Activated effector memory CD4-positive, alpha-beta T cell treated with Interleukin-2 at 50 U/mL for 16 hours (primary cell): Measurements from ENCODE around the gene ARHGAP32.

Source experiments
- DNase-seq: peaks from one replicate; pipeline ENCODE4 v3.0.0-alpha.2; 2020

ARHGAP32 gene

DNA sequence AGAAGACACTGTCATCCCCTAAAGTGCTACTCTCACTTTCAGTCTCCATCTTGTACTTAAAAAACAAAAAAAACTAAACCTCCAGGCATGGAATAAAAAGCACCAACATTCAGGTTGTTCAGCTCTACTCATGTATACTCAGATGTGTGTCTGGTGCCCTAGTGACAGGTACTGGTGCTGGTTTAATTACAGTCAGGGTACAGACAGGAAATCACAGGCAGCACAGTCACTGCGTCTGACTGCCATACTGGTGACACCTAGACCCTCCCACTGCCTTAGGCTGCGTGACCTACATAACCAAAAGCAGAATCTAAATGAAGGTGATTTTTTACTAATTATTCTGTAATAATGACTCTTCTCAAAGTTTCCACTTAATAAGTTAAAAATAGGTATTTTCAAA lies at the start of gene ARHGAP32:
Gene ARHGAP32, minus strand, starts transcription at position 176 of the 400 bp plus-strand sequence. Its CDS starts 127 bp downstream, at position 49.
- no peak for DNase-seq

DNA sequence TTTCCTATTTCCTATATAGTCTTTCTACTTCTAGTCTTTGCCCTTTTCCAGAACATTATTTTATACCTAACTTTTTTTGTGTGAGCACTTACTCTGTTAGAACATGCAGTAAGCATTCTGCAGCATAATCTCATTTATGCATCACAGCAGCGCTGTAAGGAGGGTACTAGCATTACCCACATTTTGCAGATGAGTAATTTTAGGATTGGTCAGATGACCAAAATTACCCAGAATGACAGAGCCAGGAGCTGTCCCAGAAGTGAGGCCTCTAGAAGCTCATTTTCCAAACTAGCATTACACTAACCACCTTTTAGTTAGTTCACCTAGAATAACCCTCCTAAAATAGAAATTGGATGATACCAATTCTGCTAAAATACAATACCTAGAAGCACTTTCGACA lies 47.1 kb upstream of the ARHGAP32 start:
- DNase-seq = no peak

DNA sequence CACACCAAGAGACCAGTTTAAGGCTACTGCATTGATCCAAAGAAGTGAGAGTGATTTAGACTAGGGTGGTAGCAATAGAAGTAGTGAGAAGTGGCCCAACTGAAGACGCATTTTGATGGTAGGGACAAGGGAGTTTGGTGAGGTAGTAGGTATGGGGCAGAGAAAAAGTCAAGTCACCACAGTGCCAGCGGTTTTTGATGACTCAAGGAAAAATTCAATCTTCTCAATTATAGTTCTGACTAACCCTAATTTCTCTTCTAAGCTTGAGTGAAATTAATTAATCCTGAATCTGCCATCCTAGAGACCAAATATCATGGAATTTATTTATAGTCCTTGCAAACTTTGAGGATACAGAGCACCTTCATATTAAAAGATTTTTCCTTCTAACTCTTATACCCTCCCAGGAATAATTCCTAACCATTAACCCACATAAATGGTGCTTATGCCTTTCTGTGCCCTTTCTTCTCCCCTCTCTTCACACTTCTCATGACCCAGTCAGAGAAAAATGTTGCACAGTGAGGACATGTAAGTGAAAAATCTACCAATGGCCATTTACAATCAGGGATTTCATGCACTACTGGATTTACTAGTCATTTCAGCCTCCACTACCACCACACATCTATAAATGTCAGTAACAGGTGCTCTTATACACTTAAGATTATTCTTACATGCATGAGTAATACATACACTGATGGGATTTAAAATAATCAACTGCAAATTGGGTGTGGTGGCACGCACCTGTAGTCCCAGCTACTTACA lies 45.9 kb upstream of the ARHGAP32 start:
- no peak for DNase-seq

- no peak for DNase-seq
Measured at GRCh38 chr11:129237456-129237855, 45.3 kb upstream of the ARHGAP32 start.

- DNase-seq = no peak
Measured at GRCh38 chr11:129236850-129237249, 44.7 kb upstream of the ARHGAP32 start.

DNA sequence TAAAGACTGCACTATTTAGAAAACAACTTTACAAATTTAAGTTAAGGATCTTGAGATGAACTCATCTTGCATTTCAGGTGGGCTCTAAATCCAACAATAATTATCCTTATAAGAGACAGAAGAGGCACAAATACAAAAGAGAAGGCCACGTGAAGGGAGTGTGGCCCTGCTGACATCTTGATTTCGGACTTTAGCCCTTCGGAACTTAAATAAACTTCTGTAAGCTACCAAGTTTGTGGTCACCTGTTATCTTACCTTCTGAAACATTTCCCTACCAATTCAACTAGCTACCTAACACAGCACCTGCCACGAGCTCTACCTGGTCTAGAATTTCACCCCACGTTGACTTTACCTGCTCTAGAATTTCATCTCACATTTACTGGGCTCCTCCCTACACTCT lies 42.9 kb upstream of the ARHGAP32 start:
- no peak for DNase-seq

DNA sequence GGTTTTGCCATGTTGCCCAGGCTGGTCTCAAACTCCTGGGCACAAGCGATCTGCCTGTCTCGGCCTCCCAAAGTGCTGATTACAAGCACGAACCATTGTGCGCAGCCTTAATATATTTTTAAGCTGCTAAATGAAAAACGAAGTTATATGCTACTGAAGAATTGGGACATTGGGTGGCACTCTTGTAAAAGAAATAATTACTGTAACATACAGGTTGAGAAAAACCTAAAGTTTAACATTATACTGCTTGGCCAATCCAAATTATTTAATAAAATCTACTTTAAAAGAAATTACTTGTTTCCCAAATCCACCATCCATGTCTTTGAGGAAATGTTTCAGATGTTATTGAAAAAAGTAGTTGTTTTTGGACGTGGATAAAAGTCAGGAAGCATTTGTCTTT lies 37.9 kb upstream of the ARHGAP32 start:
- DNase-seq = no peak

GRCh38 chr11:129226207-129226798 lies 34.2 kb upstream of the ARHGAP32 start:
- DNase-seq = no peak

GRCh38 chr11:129225190-129225589 lies 33.1 kb upstream of the ARHGAP32 start:
- DNase-seq = no peak

DNA sequence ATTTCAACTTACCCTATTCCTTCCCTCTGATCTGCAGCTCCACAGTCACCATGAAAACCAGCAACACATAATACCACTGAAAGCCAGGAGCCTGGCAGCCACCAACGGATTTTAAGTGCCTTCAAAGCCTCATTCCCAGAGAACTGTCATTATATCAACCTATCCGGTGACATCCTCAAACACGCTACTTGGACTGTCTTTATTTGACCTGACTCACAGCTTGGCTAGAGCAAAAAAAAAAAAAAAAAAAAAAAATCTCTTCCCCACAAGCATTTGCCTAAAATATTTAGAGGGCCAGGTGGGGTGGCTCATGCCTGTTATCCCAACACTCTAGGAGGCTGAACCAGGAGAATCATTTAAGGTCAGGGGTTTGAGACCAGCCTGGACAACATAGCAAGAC lies 32.4 kb upstream of the ARHGAP32 start:
- DNase-seq = no peak

DNA sequence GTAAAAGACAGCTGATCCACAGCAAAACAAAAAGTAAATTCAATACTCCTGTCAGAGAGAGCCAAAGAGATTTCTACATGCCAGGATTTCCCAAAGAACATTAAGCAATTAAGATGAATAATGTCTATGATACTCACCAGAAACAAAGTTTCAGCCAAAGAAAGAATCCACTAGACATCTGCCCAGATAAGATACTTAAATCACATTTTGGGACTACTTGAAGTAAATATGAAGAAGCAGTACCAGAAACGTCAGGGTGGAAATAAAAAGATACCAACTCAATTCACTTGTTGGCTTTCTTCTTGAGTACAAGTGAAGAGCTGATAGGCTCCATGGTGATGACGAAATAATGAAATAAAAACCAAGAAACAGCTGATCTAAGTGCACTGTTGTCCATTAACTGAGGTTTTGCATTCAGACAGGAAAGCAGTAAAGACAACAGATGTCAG lies 31.6 kb upstream of the ARHGAP32 start:
- DNase-seq = no peak

DNA sequence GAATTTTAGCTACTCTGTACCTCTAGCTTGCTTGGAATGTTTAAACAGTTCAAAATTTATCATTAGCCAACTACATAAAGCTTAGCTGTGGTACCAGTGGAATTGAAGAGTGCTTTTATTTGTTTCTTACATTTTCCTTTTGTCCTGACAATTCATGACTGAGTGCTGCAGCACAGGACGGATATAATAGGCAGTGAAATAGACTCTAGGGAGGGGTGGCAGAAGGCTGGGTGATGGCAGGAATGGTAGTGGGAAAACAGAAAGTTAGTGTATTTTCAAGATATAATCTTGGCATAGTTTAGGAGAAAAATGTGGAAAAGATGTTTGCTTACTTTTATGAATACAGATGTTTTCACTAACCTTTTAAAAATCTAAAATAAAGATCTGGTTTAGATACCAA lies 31.1 kb upstream of the ARHGAP32 start:
- no peak for DNase-seq

DNA sequence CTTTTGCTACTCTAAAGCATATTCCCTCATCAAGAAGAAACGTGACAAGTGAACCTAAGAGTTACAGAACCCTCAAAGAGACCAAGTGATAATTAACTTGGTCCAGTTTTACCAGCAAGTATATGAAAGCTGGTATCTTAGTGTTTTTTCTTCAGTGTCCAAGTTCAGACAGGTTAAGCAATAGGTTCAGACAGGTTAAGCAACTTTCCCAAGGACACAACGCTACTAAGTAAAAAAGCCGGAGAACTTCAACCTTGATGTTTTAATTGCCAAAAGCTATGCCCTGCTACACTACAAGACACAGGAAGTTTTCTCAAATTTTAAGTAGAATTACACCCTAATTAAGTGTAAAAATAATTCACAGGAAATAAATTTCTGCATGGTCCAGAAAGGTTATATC lies 30.0 kb upstream of the ARHGAP32 start:
- no peak for DNase-seq

GRCh38 chr11:129215506-129216245 lies 23.6 kb upstream of the ARHGAP32 start:
- DNase-seq = no peak

DNA sequence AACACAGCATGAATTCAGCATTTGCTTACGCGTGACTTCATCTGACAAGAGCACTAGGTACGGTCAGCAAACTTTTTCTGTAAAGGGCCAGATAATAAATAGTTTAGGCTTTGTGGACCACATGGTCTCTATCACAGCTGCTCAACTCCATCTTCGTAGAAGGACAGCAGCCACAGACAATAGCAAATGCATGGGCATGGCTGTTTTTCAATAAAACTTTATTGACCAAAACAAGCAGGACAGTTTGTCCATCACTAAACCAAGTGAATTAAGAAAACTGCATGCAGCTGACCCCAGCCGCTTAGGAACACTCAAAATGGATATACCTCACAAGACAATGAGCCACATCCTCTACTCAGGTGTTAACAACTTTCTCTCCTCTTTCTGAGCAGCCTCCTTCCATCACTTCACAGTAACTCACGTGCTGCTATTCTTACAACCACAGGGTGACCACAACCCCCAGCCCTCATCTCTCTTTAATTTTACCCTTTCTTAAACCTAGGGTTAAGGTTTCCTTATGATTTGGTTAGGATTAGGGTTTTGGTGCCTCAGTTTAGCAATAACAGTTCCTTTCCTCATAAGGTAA lies 22.7 kb upstream of the ARHGAP32 start:
- no peak for DNase-seq

DNA sequence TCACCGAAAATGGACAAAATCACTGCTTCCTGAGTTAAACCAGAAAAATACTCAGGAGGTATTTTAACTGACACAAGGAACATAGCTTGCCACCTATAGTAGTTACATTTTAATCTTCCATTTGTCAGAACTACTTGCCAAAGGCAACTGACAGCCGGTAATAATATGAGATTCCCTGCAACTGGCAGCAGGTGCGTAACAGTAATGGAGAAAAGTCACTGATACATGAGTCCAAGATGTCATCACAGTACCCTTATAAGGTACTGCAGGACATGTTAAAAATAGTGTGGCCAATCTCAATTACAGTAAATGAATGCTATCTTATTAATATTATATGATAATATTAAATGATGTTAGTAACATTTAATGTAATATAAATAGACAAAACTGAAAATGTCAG lies 21.1 kb upstream of the ARHGAP32 start:
- no peak for DNase-seq

GRCh38 chr11:129211397-129211796 lies 19.3 kb upstream of the ARHGAP32 start:
- no peak for DNase-seq

DNA sequence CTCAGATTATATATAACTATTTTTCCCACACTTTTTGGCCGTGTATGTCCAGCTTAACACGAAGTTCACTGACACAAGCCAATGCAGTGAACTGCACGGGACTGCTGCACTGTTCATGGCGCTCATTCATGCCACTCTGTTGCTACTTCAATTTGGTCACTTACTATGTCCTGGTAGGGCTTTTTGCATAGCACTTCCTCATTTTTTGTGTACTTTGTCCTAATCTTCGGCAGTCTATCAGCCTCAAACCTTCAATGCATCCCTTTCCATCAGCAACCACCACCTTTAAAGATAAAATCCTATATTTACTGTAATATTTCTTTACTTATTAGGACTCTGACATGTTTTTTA lies 18.7 kb upstream of the ARHGAP32 start:
- no peak for DNase-seq

DNA sequence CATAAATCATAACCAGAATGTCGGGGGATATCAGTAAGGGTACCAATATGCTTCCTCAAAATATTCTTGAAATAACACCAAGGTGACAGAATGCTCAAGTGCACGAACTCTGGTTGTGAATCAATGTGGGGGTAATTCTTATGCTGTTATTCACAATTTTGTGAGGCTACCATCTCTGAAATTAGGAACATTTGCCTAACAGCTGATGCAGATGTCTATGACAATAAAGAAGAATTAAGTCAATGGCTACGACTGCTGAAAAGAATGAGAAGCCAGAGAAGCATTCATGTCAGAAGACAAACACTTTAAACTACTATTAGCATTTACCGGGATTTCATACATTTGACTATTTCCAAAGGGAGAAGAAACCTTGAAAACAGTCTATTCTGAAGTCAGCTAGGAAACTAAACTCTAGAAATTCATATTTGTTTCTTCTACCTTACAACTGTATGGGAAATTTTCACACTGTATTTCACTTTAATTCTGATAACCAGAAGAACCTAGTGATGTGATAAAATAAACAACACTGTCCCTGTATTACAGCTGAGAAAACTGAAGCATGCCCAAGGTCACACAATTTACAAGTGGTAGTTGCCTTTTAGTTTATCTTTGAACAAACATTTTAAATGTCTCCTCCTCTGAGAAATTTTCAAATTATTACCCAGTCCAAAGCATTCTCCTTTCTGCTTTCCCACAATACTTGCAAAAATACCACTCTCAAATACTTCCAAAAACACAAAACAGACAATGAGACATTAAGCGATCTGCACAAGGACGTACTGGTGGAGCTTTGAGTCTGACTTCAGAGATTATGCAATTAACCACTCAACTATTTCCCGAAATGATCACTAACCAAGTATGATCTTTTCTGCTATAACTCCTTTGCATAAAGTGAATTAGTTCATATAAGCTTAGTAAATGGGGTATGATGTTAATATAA lies 18.0 kb upstream of the ARHGAP32 start:
- DNase-seq = no peak

DNA sequence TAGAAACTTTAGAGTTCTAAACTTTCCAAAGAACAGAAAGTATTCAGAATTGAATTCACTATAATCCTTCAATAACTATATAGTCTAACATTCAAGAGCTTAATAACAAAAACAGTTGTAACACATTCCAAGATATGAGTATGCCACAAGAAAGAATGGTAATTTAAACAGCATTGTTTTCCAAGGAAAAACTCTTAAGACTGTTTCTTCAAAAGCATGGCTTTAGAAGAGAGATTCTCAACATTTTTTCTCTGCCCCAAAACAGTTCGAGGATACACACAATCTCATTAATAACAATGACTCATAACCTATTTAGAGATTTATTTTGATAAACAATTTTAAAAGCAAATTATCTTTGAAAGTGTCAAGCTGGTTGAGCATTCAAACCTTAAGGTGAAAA lies 16.7 kb upstream of the ARHGAP32 start:
- no peak for DNase-seq

DNA sequence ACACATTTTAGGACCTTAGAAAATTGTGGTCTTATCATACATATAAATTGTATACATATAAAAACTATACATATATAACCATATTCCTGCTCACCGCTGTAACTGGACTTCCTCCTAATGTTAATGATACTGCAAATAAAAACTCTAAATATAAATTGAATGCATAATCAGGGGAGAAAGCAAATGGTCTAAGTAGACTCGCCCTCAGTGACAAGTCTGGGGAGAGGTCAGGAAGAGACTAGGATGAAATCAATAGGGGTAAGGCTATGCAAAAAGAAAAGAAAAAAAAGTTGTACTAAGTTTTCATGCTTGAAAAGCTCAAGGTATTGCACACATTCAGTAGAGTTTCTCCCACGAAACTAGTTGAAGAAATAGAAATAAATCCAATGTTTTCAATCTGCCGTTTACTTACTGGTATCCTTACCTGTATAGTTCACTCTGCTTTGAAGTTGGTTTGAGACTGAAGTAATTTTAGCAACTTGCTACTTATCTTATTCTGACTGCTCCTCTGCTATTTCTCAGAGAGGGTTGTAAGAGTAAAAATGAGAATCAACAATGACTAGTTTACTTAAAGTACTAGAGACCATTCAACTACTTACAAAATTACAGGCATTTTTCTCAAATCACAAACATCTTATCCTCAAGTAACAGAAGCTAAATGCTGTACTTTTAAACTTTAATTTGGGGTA lies 12.2 kb upstream of the ARHGAP32 start:
- no peak for DNase-seq

DNA sequence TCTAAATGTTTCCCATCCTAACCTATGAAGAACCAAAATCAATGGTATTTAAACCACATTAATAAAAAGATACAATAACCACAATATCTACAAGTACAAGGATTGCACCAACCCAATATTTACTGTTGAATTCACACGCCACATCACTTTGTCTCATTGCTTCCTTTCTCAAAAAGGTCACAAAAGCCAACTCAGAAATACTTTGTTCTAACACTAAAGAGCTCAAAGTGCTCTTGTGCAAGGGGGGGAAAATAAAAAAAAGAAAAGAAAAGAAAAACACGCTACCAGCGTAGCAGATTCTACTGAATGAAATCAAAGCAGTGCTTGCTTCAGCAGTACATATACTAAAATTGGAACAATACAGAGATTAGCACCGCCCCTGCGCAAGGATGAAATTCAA lies 10.5 kb upstream of the ARHGAP32 start:
- no peak for DNase-seq
